Stimulated activated CD8-positive, alpha-beta memory T cell treated with anti-CD3 and anti-CD28 coated beads, Interleukin-4, amount 100 ng/mL, for 4 hours (primary cell): ENCODE results near the gene KLF2.

ENCODE experiments used
- DNase-seq, 2 donors: peaks; one replicate each; pipeline ENCODE4 v3.0.0-alpha.2; 2020; ENCODE audit warnings: low read depth in 2 of 2, low spot score in 1 of 2

KLF2 gene

DNA sequence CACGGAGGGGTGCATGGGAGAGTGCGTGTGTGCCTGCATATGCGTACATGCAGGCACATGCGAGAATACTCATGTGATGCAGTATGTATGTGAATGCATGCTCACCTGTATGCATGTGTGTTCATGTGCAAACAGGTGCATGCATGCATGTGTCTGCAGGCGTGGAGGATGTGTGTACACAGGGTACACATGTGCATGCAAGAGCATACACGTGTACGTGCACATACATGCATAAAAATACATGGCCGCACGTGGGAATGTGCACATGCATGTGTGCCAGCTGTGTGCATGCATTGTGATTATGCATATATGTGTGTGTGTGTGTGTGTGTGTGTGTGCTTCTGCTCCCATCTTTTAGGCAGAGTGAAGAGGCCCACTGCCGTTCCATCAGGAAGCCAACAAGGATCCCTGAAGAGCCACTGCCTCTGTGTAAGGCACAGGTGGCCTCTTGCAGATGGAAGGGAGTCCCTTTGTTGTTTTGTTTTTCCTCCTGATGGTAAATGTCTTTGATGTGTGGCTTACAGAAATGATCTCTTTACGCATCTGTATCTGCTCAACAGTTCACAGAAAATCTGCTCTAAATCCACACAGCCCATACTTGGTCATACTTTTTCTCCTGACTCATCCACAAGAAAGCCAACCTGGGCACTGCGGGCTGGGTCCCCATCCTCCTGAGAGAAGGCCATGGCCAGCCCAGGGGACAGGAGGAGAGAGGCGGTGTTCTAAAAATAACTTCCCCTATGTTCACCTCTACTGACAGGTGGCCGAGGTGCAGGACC lies 50.7 kb downstream of the KLF2 start:
- DNase-seq: no peak

DNA sequence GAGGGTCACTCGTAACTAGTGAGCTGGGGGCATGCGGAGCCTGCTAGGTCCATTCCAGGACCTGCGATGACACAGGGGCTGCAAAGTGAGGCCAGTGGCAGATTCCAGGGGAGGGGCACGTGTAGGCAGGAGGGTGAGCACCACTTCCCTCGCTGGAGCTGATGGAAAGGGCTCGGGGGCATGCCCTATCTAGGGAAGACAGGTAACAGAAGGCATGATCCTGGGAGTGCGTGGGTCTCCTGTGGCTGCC lies 51.2 kb downstream of the KLF2 start:
- DNase-seq: no peak

DNA sequence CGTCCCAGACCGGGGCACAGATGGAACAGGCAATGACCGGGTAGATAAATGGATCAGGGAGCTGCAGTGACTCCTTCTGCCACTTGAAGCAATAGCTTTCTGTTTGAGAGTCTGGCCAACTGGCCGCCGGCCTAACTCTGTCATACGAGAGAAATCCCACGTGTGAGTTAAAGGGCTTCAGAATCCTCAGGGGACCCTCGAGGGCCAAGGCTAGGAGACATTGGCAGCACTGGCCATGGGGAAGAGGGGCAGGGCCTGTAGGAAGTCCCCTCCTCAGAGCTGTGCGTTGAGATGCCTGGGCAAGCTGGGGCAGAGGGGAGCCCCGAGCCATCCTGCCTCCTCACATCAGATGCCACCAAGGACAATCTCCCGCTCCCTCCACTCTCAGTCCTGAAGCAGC lies 51.6 kb downstream of the KLF2 start:
- DNase-seq: no peak

DNA sequence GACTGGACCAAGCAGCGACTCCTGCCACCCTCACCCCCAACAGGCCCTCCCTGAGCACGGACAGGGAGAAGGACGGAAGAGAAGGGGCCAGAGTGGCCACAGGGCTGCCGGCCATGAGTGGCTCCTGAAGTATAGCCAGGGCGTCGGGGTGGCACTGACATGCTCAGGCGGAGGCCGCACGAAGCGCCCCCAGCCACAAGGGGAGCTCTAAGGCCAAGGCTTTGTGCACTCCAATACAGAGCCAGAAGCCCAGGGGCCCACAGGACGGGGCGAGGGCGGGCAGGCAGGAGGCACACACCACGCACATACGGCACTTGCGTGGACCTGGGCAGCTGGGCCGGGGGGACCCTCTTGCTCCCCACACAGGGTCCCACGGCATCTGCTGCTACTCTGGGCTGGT lies 52.0 kb downstream of the KLF2 start:
- DNase-seq: no peak

DNA sequence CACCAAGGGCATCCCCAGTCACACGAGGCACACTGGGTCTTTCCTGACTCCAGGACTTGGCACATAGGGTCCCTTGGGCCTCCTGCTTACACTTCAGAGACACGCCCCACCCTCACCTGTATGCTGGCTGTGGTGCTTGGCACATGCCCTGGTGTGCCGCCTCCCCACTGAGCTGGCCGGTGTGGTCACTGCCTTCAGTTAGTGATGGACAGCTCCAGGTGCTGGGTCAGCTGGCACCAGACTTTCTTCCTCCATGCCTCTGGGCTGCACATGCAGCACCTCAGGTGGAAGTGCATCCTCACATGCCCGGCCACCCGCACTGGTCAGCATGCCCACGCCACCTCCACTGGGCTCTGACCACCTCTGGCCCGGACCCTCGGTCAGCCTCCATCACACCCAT lies 52.9 kb downstream of the KLF2 start:
- DNase-seq: no peak
